HG02943 (cell line): ENCODE results near the gene ULK4.

Experiments
- ATAC-seq: cut with Tn5 transposase; IDR thresholded peaks from one replicate; pipeline ENCODE4 v1.9.1; 2021; ENCODE audit warnings: mild to moderate bottlenecking, low read depth, moderate library complexity; ENCODE audit not compliant: unreplicated experiment

ULK4 gene

GRCh38 chr3:41244620-41245336 is 717.1 kb downstream of the ULK4 start:
- ATAC-seq = no peak

GRCh38 chr3:41243183-41243582 is 718.7 kb downstream of the ULK4 start:
- no peak for ATAC-seq

DNA sequence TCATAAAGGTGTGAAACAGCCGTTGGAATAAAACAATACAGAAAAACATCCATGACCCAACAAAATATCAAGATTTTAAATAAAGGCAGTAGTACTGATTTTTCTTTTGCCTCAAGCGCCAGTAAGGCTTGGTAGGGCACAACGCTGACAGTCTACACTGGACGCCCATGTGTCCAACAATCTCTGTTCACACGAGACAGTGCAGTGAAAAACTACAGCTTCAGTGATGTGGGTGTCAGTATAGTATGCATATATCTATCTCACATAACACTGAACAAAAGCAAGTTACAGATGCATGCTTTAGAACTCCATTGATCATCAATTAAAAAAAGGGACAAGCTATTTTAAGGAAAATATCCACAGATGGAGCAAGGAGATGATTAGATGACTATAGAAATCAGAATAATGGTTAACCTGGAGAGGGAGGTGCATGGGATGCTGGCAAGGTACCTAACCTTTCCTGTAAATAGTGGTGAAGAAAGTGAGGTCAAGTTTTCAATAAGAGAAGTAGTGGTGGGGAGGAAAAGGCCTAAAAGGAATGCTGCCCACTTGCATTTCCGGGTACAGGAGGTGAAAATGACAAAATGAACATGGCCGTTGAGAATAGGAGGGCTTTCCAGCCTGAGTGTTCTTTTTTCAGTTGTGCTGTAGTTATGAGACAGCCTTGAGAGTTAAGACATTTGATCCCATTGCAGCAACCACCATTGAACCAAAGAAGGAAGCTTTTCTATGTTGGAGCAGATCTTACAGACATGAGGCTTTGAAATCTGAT is 719.9 kb downstream of the ULK4 start:
- ATAC-seq = no peak

- ATAC-seq = no peak
Observed at GRCh38 chr3:41241161-41241560, 720.7 kb downstream of the ULK4 start.

- ATAC-seq = no peak
Observed at GRCh38 chr3:41239587-41239986, 722.3 kb downstream of the ULK4 start.

DNA sequence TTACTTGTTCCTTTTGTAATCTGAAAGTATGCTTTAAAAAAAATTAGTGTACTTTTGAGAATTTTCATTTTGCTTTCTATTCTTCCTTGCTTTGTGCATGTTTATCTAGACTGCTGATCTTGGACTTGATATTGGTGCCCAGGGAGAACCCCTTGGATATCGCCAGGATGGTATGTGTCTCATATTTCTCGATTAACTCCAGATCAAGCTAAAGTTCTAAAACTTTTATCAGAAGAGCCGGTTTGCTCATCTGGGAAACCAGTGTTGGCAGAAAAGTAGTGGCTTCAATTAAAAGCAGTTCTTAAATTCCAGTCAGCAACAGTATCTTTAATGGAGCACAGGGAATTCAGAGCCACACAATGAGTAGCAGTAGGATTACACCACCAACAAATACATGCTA is 724.0 kb downstream of the ULK4 start:
- no peak for ATAC-seq

DNA sequence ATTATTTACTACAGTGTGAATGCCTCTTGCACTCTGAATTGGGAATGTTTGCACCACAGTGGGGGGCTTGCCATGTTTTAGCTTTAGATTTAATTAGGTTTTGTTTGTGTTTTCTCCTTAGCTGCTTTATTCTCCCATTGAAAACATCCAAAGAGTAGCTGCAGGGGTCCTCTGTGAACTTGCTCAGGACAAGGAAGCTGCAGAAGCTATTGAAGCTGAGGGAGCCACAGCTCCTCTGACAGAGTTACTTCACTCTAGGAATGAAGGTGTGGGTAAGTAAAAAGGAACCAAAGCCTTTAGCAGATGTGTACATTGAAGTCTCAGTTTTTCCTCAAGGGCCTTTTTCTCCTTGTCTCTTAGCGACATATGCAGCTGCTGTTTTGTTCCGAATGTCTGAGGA is 725.7 kb downstream of the ULK4 start:
- ATAC-seq = no peak

DNA sequence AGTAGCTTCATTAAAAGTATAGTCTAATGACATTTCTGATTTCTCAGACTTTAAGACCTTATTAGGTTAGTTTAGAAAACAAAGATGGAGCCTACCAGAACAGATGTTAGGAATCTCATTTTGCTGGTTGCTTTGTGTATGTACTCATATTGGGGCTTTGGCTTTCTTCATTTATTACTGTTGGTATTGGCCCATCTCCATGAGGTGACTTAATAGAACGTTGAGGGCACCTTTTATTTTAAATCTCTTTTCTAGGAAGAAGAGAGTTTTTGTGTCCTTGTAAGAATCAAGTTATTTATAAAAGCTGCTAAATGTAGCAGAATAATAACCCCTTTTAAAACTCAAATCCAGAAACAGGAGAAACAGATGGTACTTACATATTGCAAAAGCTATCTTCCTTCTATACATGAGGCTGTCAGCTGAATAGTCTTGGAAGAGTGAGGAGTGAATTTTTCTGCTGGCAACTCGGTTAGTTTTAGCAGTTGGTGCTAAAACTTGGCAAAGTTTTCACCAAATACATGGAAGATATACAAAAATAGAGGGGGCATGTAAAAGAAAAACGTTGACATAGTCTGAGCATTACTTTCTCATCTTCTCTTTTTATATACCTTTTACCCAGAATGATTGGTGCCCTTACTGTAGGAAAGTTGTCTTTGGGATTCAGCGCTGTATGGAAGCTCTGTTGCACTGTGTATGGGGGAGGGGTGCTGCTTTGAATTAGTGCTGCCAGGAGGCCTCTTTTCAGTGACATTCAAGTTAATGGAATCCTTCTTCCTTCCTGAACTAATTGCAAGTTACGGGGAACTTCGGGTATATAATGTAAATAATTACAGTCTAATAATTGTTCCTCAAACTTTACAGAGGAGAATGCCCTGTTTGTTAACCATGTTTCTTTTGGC is 726.8 kb downstream of the ULK4 start:
- no peak for ATAC-seq

DNA sequence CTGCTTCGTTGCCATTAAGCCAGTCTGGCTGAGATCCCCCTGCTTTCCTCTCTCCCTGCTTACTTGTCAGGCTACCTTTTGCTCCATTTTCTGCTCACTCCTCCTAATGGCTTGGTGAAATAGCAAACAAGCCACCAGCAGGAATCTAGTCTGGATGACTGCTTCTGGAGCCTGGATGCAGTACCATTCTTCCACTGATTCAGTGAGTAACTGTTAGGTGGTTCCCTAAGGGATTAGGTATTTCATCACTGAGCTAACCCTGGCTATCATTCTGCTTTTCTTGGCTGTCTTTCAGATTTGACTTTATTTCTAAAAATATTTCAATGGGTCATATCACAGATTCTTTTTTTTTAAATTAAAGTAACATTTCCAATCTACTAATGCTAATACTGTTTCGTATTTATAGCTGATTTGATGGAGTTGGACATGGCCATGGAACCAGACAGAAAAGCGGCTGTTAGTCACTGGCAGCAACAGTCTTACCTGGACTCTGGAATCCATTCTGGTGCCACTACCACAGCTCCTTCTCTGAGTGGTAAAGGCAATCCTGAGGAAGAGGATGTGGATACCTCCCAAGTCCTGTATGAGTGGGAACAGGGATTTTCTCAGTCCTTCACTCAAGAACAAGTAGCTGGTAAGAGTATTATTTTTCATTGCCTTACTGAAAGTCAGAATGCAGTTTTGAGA is 737.6 kb downstream of the ULK4 start:
- no peak for ATAC-seq

GRCh38 chr3:41223691-41224090 is 738.2 kb downstream of the ULK4 start:
- ATAC-seq = no peak

DNA sequence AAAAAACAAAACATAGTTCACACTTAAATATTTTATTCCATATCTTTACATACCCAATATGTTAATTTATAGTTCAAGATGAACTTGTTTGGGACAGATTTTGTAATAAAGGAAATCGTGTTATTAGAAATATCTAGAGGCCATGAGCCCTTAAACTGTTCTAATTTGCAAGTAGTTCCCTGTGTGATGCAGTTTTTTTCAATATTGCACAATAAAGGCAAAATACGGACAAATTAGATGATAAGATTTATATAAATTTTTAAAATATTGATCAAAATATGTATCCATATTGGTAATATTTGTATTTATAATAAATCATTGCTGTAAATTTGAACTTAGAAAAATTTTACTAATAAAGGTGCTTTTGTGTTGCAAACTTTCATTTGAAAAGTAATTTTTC is 738.8 kb downstream of the ULK4 start:
- ATAC-seq = no peak

GRCh38 chr3:41222501-41222900 is 739.4 kb downstream of the ULK4 start:
- no peak for ATAC-seq

- no peak for ATAC-seq
Observed at GRCh38 chr3:41222012-41222411, 739.9 kb downstream of the ULK4 start.

- ATAC-seq = no peak
Observed at GRCh38 chr3:41220906-41221677, 740.8 kb downstream of the ULK4 start.

DNA sequence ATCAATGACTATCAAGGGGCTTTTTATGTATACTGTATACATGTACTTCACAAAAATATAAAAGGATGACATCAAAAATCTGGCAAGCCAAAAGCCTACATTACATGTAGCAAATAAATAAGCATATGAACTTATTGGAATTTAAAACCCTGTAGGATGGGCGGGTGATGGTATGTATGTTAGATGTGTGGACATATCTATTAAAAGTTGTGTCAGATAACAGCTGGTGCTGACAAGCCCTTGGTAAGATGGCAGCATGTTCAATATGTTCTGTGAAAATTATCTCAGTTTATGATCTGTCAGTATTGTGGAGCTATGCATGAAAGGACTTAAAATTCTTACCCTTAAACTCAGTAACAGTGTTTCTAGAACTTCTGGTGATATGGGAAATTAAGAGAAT is 742.5 kb downstream of the ULK4 start:
- ATAC-seq = no peak

- no peak for ATAC-seq
Observed at GRCh38 chr3:41216993-41217392, 744.9 kb downstream of the ULK4 start.

DNA sequence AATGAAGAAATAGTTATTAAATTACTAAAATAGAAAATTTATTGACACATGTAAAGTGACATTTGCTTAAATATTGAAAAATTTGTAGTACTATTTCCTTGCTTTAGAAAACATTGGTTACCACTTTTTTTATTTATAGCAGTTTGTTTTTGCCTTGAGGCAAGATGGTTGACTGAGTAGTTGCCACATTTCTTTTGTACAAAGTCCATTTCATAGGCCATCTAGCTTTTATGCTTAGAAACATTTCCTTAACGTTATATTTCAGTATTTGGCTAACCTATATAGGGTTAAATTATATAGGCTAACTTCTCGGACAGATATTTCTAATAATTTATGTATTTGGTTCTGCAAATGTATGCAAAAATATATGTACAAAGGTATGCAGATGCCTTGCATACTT is 745.5 kb downstream of the ULK4 start:
- ATAC-seq = no peak

DNA sequence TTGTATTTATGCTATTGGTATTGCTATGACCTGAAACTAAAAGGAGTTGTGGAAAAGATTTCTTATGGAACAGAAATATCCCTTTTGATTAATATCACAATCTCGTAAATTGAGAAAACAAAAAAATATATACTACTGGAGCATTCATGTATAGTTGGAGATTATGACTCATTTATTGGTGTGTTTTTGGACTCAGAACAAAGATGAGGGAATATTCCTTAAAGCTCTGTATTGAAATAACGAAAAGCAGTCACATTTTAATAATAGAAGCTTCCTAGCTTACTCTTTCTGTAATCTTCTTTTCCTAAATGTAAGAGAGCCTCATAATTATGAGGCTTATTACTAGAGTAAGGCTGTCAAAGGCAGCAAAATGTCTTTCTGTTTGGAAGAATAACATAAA is 748.3 kb downstream of the ULK4 start:
- no peak for ATAC-seq

GRCh38 chr3:41212088-41212487 is 749.8 kb downstream of the ULK4 start:
- no peak for ATAC-seq

- no peak for ATAC-seq
Observed at GRCh38 chr3:41210966-41211365, 750.9 kb downstream of the ULK4 start.
